GM18519 (cell line): Measurements from ENCODE around the gene ST6GALNAC2.
"Not testable (repeated sequence)": the region's sequence is repeated elsewhere in the genome, so short reads cannot be mapped to it uniquely, and the experiment has no call there.

Experiments
- ATAC-seq: cut with Tn5 transposase; IDR thresholded peaks from one replicate; pipeline ENCODE4 v1.9.1; 2021; ENCODE audit warnings: mild to moderate bottlenecking, moderate library complexity; ENCODE audit not compliant: unreplicated experiment, low FRiP score

The ST6GALNAC2 gene

DNA sequence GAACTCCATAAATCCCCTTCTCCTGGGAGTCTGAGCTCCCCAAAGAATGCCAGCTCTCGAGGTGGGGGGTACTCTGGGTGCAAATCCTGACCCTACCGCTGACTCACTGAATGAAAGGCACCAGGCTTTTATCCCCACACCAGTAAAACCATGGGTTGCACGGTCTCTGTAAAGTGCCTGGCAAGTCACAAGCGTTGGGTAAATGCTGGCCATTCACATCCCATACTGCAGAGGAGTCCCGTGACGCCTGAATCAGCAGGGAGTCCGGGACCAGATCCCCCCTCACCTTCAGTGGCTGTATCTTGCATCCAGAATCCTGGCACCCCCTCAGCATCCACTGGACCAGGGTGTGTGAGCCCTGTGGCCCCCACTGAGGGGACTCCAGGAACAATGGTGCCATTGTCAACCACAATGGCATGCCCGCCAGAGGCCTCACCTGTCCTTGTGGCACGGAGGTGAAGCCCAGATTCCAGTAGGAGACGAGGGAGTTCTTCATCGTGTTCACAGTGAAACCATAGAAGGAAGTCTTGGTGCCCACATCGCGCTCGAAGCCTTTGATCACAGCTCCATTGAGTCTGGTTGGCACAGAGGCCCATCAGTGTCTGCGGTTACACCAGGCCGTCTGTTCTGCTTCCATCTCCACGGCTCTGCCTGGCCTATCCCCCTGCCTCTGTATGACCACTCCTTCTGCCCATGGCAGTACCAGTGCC is 13.3 kb downstream of the ST6GALNAC2 start:
- no peak for ATAC-seq

DNA sequence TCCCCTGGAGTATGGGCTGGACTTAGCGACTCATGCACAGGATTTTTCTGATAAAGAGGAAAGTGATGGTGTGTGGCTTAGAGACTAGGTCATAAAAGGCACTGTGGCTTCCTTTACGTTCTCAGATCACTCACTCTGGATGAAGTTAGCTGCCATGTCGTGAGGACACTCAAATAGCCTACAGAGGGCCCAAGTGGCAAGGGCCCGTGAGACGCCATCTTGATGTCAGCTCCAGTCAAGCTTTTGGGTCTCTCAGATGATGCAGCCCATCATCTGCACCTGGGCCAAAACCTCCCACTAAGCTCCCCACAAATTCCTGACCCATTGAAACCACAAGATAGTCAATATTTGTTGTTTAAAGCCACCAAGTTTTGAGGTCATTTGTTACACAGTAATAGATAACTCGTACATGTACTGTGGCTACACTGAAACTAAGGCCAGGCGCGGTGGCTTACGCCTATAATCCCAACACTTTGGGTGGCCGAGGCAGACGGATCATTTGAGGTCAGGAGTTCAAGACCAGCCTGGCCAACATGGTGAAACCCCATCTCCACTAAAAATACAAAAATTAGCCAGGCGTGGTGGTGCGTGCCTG is 14.7 kb downstream of the ST6GALNAC2 start:
- no peak for ATAC-seq

DNA sequence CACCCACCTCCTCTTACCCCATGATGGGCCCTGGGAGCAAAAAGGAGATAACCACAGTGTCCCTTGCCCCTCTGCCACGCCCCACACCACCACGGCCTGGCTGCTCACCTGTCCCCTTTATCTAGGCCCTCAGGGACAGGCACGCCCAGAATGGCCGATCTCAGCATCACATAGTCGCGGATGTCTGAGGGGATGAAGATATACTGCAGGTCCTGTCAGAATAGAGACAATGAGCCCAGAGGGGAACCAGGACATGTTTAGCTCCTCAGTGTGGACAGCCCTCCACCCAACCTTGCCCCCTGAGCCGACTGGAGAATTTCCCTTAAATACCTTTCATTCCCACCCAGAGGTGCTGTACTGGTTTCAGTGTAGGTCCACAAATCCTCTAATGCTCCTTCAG is 15.2 kb downstream of the ST6GALNAC2 start:
- no peak for ATAC-seq

DNA sequence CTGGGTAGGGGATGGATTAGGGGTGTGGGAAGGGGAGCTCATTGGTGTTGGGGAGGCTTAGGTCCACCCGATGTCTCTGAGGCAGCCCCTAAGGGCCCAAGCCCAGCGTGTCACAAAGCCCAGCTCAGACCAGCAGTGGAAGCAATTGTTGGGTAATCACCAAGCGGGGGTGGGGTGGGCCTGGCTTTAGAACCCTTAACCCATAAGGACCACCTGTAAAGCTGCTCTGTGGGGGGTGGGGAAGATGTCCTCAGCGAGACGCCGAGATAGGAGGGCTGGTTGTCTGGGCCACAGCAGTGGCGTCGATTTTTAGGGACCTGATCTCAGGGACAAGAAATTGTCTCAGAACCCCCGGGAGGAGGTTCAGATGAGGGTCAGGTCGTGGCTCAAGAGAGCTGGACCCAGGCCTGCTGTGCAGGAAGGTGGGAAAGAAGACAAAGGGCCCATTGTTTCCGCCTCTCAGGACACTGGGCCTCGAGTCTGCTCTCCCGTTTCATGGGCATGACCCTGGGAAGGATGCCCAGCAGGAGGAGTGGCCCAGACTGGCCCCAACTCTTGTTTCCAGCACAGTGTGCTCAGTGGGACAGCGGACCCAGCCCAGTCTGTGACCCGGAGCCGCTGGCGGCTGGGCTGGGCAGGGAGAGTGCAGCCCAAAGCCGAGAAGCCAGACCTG is 15.9 kb downstream of the ST6GALNAC2 start:
- ATAC-seq: no peak

DNA sequence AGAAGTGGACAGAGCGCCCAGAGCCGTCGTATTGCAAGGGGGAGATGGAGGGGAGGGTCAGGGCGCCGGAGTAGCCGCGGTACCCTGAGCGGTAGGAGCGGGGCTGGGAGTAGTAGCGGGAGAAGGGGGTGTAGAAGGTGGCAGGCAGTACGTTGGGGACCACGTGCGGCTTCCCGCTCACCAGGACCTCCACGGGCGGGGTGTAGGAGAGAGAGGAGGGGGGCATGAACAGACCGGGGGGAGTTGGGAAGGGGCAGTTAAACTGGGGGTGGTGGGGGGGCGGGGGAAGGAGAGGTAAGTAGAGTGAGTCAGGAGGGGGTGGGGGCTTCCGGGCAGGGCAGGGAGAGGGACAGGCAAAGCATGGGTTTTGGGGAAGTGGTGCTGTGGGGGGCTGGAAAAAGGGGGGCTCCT is 16.8 kb downstream of the ST6GALNAC2 start:
- ATAC-seq: no peak

DNA sequence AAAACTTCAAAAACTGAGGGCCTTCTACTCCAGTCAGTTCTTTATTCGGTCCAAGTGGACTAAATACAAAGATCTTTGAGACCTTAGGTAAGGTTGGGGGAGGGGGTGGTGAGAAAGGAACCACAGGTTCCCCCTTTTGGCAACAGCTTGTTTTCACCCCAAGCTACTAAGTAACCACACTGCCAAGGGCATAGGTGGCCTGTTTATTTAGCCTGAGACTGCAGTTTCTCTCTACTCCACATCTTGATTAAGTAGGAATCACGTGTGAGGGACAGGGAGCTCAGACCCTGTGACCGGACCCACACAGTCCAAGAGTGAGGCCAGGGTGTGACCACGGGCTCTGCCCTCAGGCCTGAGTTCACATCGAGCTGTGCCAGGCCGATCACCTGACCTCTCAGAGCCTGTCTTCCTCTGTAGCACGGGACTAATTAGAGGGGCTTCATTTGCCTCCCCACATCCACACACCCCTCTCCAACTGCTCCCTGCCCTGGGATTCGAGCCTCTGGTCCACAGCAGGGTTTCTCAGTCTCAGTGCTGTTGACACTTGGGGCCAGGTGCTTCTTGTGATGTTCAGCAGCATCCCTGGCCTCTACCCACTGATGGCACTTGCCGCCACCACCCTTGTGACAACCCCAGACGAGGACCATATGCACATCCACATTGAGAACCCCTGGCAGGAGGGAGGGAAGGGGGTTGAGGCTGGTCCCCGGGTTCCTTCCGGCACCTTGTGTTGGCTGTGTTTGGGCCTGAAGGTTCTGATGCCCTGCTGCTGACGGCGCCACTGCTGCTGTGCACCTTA is 17.8 kb downstream of the ST6GALNAC2 start:
- ATAC-seq: no peak

DNA sequence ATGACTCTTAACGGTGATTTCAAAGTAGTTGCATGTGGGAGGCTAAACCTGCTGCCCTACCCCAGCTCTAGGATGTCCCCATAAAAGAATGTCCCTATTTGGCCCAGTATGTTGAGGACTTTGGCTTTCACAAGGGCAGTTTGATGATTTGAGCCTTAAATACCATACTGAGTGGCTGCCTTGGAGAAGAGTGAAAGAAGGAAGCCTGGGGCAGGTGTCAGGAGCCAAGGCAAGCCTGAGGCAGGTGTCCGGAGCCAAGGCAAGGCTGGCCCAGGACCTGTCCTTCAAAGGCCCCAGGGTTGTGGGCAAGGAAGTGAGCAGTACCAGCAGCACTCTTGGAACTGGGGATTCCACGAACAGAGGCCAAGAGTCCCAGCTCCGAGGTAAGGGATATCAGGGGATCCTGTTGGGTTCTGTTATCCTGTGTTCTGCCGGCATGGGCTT is 18.6 kb downstream of the ST6GALNAC2 start:
- no peak for ATAC-seq

DNA sequence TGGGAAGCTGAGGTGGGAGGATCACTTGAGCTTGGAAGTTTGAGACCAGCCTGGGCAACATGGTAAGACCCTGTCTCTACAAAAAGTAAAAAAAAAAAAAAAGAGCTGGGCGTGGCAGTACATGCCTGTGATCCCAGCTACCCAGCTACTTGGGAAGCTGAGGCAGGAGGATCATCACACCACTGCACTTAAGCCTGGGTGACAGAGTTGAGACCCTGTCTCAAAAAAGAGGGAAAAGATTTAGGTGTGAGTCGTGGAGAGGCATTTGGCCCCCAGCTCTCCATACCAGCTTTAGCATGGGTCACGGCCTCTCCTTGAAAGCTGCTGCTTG is 19.1 kb downstream of the ST6GALNAC2 start:
- no peak for ATAC-seq

DNA sequence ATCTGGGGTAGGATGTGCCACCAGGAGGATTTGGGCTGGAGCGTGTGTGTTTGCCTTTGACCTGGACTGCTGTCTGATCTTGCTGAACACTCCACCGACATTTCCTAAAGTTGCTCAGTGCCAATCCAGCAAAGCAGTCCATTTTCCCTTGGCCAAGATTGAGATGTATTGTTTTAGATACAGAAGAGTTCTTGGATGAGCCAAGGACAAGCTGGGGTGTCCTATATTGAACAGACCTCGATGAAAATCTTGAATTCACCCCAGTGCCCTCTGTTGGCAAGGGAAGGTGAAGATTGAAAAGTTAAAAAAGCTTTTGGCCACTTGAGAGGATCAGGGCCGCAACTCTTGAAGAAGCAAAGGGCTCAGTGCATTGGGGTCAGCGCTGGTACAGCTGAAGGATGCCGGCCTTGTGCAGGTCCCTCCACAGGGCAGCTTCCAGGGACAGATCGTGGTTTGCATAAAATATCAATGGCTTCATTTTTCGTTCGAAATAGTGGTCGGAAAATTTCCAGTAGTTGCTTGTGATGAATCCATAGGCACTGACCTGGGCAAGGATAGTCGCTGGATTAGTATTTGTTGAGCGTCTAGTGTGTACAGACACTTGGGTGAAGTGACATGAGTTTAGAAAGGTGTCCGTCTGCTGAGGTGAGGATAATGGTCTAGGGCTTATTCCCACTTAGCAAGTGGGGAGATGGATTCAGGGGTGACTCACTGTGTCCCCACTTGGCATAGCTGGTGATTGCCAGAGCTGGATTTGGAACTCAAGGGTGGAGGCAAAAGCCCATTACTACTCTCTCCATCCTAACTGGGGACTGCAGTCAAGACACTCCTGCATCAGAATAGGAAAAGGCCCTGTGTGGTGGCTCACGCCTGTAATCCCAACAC is 19.7 kb downstream of the ST6GALNAC2 start:
- ATAC-seq: no peak

DNA sequence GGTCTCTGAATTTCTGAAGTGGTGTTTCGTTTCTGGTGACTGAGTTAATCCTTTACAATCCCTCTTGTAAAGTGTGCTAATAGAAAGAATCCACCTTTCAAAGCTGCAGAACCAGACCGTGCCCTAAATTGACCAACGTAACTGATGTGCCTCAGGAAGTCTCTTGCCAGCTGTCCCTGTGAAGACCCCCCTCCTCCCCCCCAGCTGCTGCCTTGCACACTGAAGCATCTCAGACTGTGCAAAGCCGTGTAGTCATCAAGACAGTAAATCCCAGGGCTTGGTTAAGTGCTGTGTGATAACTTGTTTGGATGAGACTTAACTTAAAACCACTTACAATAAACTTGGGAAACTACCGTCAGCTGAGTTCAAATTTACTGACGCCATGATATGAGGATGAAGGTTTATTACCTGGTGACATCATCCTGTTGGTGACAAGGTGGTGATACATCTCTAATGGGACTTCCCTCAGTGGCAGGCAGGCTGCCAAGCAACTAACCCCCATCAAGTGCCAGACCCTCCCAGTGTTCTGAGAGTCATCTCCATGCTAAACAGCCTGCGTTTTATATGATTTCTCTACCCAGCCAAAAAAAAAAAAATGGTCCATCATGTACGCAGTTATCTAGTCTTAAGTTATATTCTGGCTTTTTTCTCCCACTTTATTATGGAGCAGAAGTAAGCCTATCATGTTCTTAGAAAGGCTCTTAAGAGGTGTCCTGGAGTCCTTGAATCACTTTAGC is 20.5 kb downstream of the ST6GALNAC2 start:
- ATAC-seq: not testable (repeated sequence)

DNA sequence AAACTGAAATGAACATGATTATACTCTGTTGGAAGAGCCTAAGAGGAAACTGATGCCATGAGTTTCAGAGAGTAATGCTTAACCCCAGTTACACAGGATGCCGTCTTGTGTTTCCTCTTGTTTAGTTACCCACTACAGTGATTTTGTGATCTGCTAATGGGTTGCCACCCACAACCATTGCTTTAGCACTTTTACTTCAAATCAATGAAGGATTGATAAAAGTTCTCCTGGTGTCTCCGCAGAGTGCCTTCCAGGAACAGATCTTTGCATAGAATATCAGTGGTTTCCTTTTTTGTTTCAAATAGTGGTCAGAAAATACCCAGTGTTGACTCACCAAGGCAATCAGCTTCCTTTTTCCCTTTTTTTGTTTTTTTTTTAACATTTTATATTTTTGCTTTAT is 22.3 kb downstream of the ST6GALNAC2 start:
- not testable (repeated sequence) for ATAC-seq

DNA sequence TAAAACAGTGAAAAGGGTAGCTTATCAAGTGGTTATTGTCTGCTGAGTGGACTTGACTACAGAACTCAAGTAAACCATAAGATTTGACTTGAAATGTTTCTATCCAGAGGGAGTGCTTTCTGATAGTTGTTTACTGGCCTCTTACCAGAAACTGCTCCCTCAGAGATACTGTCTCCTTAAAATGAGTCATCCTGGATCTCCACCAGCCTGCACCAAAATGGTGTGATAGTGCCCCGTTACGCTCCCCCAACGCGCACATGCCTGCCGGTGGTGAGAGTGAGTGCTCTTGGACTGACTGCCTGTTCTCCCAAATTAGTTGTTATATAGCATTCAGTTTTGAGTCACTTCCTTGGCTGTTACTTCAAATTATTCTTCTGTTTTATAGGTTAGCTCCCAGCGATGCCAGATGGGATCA is 22.9 kb downstream of the ST6GALNAC2 start:
- ATAC-seq: no peak

DNA sequence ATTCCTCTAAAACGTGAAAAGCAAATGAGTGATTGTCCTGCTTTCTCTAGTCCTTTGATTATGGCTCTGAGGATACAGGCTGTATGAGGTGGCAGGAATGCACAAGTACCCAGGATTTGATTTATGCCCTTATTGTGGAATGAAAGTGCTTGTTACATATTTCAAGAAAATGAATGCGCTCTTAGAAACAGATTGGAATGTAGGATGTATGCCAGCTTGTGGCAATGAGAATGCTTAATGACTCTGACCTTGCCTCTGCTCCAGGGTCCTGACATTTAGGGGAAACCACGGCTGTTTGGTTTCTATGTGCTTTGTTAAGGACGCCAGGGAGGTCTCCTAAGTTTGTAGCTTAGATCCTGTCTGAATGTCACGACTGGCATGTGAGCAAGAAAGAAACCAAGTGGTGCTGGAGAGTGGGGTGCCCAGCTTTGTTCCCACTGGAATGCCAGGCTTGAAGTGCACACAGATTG is 23.8 kb downstream of the ST6GALNAC2 start:
- ATAC-seq: no peak

DNA sequence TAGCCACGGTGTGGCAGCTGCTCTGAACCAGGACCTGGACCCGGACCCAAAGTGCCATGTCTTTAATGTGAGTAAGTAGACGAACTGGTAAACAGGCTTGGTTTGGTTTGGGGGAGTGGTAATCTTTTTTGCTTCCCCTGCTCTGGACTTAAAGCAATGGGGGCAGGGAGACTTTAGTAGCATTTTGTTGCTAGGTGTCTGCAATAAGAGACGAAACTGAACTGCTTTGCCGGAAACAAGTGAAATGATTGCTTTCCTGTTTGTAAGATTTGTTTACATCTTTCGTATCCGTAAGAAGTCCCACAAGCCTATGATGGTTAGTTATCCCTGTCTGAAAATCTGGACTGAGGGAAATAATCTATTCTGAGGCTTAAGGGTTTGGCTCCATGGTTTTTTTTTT is 24.3 kb downstream of the ST6GALNAC2 start:
- ATAC-seq: no peak

DNA sequence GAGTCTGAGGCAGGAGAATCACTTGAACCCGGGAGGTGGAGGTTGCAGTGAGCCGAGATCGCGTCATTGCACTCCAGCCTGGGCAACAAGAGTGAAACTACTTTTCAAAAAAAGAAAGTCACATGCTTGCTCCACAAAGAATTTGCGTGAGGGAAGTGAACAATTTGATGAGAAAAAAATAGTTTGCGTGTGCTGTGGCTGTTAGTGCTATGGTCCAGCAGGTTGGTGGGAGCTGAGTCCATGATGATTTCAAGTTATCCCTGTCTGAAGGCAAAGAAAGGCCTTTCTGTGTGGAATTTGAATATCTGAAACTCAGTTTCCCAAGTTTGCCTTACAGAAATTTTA is 24.8 kb downstream of the ST6GALNAC2 start:
- no peak for ATAC-seq

DNA sequence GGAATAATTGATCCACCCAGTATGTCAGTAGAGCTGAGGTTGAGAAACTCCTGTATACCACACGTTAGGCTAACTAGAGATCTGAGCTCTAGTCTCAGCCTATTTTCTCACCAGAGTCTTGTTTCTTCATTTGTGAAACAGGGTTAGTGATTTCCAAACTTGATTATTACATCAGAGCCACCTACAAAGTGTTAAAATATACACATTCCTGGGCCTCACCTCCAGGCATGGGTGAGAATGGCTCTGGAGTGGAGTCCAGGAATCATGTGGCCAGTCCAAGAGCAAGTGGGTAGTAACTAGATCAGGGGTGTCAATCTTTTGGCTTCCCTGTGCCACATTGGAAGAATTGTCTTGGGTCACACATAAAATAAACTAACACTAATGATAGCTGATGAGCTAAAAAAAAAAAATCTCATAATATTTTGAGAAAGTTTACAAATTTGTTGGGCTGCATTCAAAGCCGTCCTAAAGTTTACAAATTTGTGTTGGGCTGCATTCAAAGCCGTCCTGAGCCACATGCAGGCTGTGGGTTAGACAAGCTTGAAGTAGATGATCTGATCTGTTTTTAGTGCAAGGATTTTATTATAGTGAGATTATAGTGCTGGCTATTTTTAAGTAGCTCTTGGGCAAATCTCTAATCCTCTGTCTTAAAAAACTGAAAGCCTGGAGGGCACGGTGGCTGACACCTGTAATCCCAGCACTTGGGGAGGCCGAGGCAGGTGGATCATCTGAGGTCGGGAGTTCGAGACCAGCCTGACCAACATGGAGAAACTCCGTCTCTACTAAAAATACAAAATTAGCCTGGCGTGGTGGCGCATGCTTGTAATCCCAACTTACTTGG is 25.4 kb downstream of the ST6GALNAC2 start:
- ATAC-seq: no peak

DNA sequence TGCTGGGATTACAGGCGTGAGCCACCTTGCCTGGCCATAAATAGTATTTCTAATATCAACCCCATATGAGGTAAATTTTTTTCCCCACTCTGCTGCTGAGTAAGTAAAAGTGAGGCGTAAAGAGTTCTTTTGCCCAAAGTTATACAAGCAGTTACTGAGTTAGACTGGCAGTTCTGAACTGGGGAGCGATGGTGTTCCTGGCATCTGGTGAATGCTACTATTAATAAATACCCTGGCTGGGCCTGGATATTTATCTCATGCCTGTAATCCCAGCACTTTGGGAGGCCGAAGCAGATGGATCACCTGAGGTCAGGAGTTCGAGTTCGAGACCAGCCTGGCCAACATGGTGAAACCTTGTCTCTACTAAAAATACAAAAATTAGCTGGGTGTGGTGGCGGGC is 26.2 kb downstream of the ST6GALNAC2 start:
- ATAC-seq: not testable (repeated sequence)
